Keratinocyte (primary cell): Measurements from ENCODE around the gene PEX1.

Source experiments
- EZH2 ChIP-seq: IDR thresholded peaks from one replicate; pipeline ENCODE4 v1.6.1; 2012; ENCODE audit warnings: inconsistent platforms, mild to moderate bottlenecking, low read length, moderate library complexity
- TF ChIP-seq, protein P1 (sequence below), 3 experiments: IDR thresholded peaks in 1 of 3; conservative IDR thresholded peaks in 1 of 3; optimal IDR thresholded peaks in 1 of 3; 2 replicates in 2 of 3; 3 replicates in 1 of 3; pipeline versions ENCODE3 to v1.5.1; 2011; ENCODE audit warnings: low read length in 3 of 3, mild to moderate bottlenecking in 3 of 3, moderate library complexity in 2 of 3, control low read depth in 1 of 3, inconsistent platforms in 1 of 3; ENCODE audit not compliant: insufficient read depth in 2 of 3; ENCODE audit errors: extremely low read depth in 1 of 3

DNA sequence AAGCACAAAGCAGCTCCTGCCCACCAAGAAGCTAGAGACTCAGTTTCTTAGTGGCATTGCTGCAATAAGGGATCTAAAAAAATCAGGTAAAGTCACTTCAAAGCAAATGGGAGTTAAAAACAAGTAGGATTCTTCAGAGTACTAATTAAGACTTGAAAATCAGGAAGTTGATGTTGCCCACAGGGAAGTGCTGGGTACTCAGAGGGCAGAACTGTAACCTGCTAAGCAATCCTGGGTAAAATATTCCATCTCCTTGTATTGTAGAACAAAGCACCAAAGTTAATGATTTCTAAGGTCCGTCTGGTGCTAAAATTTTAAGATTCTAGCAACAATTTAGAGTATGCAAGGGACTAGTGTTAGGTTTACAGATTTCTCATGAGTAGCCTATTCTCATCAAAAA, 8.3 kb downstream of the PEX1 start:
- TF ChIP-seq, protein P1, sequence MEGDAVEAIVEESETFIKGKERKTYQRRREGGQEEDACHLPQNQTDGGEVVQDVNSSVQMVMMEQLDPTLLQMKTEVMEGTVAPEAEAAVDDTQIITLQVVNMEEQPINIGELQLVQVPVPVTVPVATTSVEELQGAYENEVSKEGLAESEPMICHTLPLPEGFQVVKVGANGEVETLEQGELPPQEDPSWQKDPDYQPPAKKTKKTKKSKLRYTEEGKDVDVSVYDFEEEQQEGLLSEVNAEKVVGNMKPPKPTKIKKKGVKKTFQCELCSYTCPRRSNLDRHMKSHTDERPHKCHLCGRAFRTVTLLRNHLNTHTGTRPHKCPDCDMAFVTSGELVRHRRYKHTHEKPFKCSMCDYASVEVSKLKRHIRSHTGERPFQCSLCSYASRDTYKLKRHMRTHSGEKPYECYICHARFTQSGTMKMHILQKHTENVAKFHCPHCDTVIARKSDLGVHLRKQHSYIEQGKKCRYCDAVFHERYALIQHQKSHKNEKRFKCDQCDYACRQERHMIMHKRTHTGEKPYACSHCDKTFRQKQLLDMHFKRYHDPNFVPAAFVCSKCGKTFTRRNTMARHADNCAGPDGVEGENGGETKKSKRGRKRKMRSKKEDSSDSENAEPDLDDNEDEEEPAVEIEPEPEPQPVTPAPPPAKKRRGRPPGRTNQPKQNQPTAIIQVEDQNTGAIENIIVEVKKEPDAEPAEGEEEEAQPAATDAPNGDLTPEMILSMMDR (optimal IDR thresholded peaks at IDR 0.05 in 1 of 3, IDR thresholded peaks at IDR 0.05 in 1 of 3, conservative IDR thresholded peaks at IDR 0.05 in 1 of 3; ENCODE audit: extremely low read depth in 1 of 3, insufficient read depth in 2 of 3, low read length in 3 of 3): no peak
- TF ChIP-seq EZH2: no peak
